ENCODE data around the gene ST3GAL3.

Gene ST3GAL3

GRCh38 chr1:43890815-43891214 is 183.5 kb downstream of the ST3GAL3 start:
- no peak overlapping the region for H3K9ac ChIP-seq (ENCODE audit: low read length)
- no peak overlapping the region for H3K27ac ChIP-seq (ENCODE audit: low read depth, low read length)
- no peak overlapping the region for H3K4me3 ChIP-seq (ENCODE audit: low read length)
- H3K36me3 ChIP-seq (ENCODE audit: control insufficient read depth, insufficient read depth, low read length): peaks cover under 1% of the 10 kb centered on the region
- H3K27me3 ChIP-seq (ENCODE audit: control insufficient read depth, insufficient read depth, low read length): no peaks in the 10 kb centered on the region
- no peaks in the 10 kb centered on the region for H3K4me1 ChIP-seq (ENCODE audit: control insufficient read depth, insufficient read depth, low read length)

- Histone ChIP-seq H3K36me3 (ENCODE audit: control insufficient read depth, insufficient read depth, low read length) (peaks cover 2% of the 10 kb centered on the region), H3K4me1 (ENCODE audit: control insufficient read depth, insufficient read depth, low read length) (no peaks in the 10 kb centered on the region), H3K9ac (ENCODE audit: low read length) (no peak overlapping the region), H3K27ac (ENCODE audit: low read depth, low read length) (no peak overlapping the region), H3K27me3 (ENCODE audit: control insufficient read depth, insufficient read depth, low read length) (no peaks in the 10 kb centered on the region), H3K4me3 (ENCODE audit: low read length) (no peak overlapping the region)
Observed at GRCh38 chr1:43893006-43893405, 185.7 kb downstream of the ST3GAL3 start.

GRCh38 chr1:43898981-43899380 is 191.6 kb downstream of the ST3GAL3 start:
- H3K9ac ChIP-seq (ENCODE audit: low read length): no peak overlapping the region
- H3K4me1 ChIP-seq (ENCODE audit: control insufficient read depth, insufficient read depth, low read length): no peaks in the 10 kb centered on the region
- H3K27ac ChIP-seq (ENCODE audit: low read depth, low read length): no peak overlapping the region
- H3K27me3 ChIP-seq (ENCODE audit: control insufficient read depth, insufficient read depth, low read length): no peaks in the 10 kb centered on the region
- H3K36me3 ChIP-seq (ENCODE audit: control insufficient read depth, insufficient read depth, low read length): peaks cover 2% of the 10 kb centered on the region
- no peak overlapping the region for H3K4me3 ChIP-seq (ENCODE audit: low read length)

- H3K9ac ChIP-seq (ENCODE audit: low read length): no peak overlapping the region
- H3K4me1 ChIP-seq (ENCODE audit: control insufficient read depth, insufficient read depth, low read length): no peaks in the 10 kb centered on the region
- no peak overlapping the region for H3K27ac ChIP-seq (ENCODE audit: low read depth, low read length)
- peaks cover 2% of the 10 kb centered on the region for H3K36me3 ChIP-seq (ENCODE audit: control insufficient read depth, insufficient read depth, low read length)
- no peaks in the 10 kb centered on the region for H3K27me3 ChIP-seq (ENCODE audit: control insufficient read depth, insufficient read depth, low read length)
- H3K4me3 ChIP-seq (ENCODE audit: low read length): no peak overlapping the region
Observed at GRCh38 chr1:43900386-43900785, 193.1 kb downstream of the ST3GAL3 start.

GRCh38 chr1:43901196-43901961 is 194.0 kb downstream of the ST3GAL3 start:
- H3K36me3 ChIP-seq (ENCODE audit: control insufficient read depth, insufficient read depth, low read length): no peaks in the 10 kb centered on the region
- no peaks in the 10 kb centered on the region for H3K4me1 ChIP-seq (ENCODE audit: control insufficient read depth, insufficient read depth, low read length)
- H3K27ac ChIP-seq (ENCODE audit: low read depth, low read length): no peak overlapping the region
- no peak overlapping the region for H3K4me3 ChIP-seq (ENCODE audit: low read length)
- no peaks in the 10 kb centered on the region for H3K27me3 ChIP-seq (ENCODE audit: control insufficient read depth, insufficient read depth, low read length)
- H3K9ac ChIP-seq (ENCODE audit: low read length): no peak overlapping the region

- Histone ChIP-seq H3K36me3 (ENCODE audit: control insufficient read depth, insufficient read depth, low read length) (no peaks in the 10 kb centered on the region), H3K9ac (ENCODE audit: low read length) (no peak overlapping the region), H3K4me1 (ENCODE audit: control insufficient read depth, insufficient read depth, low read length) (no peaks in the 10 kb centered on the region), H3K27me3 (ENCODE audit: control insufficient read depth, insufficient read depth, low read length) (no peaks in the 10 kb centered on the region), H3K27ac (ENCODE audit: low read depth, low read length) (no peak overlapping the region), H3K4me3 (ENCODE audit: low read length) (no peak overlapping the region)
Observed at GRCh38 chr1:43902058-43902831, 194.9 kb downstream of the ST3GAL3 start.

- H3K27me3 ChIP-seq (ENCODE audit: control insufficient read depth, insufficient read depth, low read length): no peaks in the 10 kb centered on the region
- peaks cover 2% of the 10 kb centered on the region for H3K36me3 ChIP-seq (ENCODE audit: control insufficient read depth, insufficient read depth, low read length)
- H3K4me3 ChIP-seq (ENCODE audit: low read length): no peak overlapping the region
- H3K9ac ChIP-seq (ENCODE audit: low read length): no peak overlapping the region
- H3K27ac ChIP-seq (ENCODE audit: low read depth, low read length): no peak overlapping the region
- no peaks in the 10 kb centered on the region for H3K4me1 ChIP-seq (ENCODE audit: control insufficient read depth, insufficient read depth, low read length)
Observed at GRCh38 chr1:43904660-43905551, 197.6 kb downstream of the ST3GAL3 start.

GRCh38 chr1:43908226-43908625 is 200.9 kb downstream of the ST3GAL3 start:
- Histone ChIP-seq H3K4me1 (ENCODE audit: control insufficient read depth, insufficient read depth, low read length) (peaks cover 10% of the 10 kb centered on the region), H3K4me3 (ENCODE audit: low read length) (no peak overlapping the region), H3K27ac (ENCODE audit: low read depth, low read length) (no peak overlapping the region), H3K9ac (ENCODE audit: low read length) (no peak overlapping the region), H3K36me3 (ENCODE audit: control insufficient read depth, insufficient read depth, low read length) (peaks cover 2% of the 10 kb centered on the region), H3K27me3 (ENCODE audit: control insufficient read depth, insufficient read depth, low read length) (no peaks in the 10 kb centered on the region)

GRCh38 chr1:43908858-43909257 is 201.5 kb downstream of the ST3GAL3 start:
- H3K27ac ChIP-seq (ENCODE audit: low read depth, low read length): no peak overlapping the region
- peaks cover 10% of the 10 kb centered on the region for H3K4me1 ChIP-seq (ENCODE audit: control insufficient read depth, insufficient read depth, low read length)
- peaks cover 2% of the 10 kb centered on the region for H3K36me3 ChIP-seq (ENCODE audit: control insufficient read depth, insufficient read depth, low read length)
- H3K9ac ChIP-seq (ENCODE audit: low read length): no peak overlapping the region
- H3K4me3 ChIP-seq (ENCODE audit: low read length): no peak overlapping the region
- no peaks in the 10 kb centered on the region for H3K27me3 ChIP-seq (ENCODE audit: control insufficient read depth, insufficient read depth, low read length)

GRCh38 chr1:43910343-43910742 is 203.0 kb downstream of the ST3GAL3 start:
- Histone ChIP-seq H3K4me3 (ENCODE audit: low read length) (no peak overlapping the region), H3K9ac (ENCODE audit: low read length) (no peak overlapping the region), H3K27me3 (ENCODE audit: control insufficient read depth, insufficient read depth, low read length) (no peaks in the 10 kb centered on the region), H3K27ac (ENCODE audit: low read depth, low read length) (no peak overlapping the region), H3K4me1 (ENCODE audit: control insufficient read depth, insufficient read depth, low read length) (peaks cover 10% of the 10 kb centered on the region), H3K36me3 (ENCODE audit: control insufficient read depth, insufficient read depth, low read length) (peaks cover 2% of the 10 kb centered on the region)

- Histone ChIP-seq H3K9ac (ENCODE audit: low read length) (no peak overlapping the region), H3K4me3 (ENCODE audit: low read length) (no peak overlapping the region), H3K27me3 (ENCODE audit: control insufficient read depth, insufficient read depth, low read length) (no peaks in the 10 kb centered on the region), H3K27ac (ENCODE audit: low read depth, low read length) (peak overlapping the region; percentile 18), H3K36me3 (ENCODE audit: control insufficient read depth, insufficient read depth, low read length) (peaks cover 2% of the 10 kb centered on the region), H3K4me1 (ENCODE audit: control insufficient read depth, insufficient read depth, low read length) (peaks cover 10% of the 10 kb centered on the region)
Observed at GRCh38 chr1:43912607-43913006, 205.3 kb downstream of the ST3GAL3 start.

GRCh38 chr1:43913051-43913501 is 205.7 kb downstream of the ST3GAL3 start:
- Histone ChIP-seq H3K27ac (ENCODE audit: low read depth, low read length) (peak overlapping the region; percentile 12), H3K27me3 (ENCODE audit: control insufficient read depth, insufficient read depth, low read length) (no peaks in the 10 kb centered on the region), H3K4me1 (ENCODE audit: control insufficient read depth, insufficient read depth, low read length) (peaks cover 10% of the 10 kb centered on the region), H3K4me3 (ENCODE audit: low read length) (no peak overlapping the region), H3K36me3 (ENCODE audit: control insufficient read depth, insufficient read depth, low read length) (peaks cover 2% of the 10 kb centered on the region), H3K9ac (ENCODE audit: low read length) (no peak overlapping the region)

Data from rectal smooth muscle tissue (tissue), 1 donor.